ENCODE data around the gene JUP. TPM values are rescaled to one million over a fixed set of nuclear protein-coding genes. Genes with fewer than 3 reads are reported as not detected.

Gene JUP
- total and polyA plus RNA-seq, 4 donors: 35.7 to 64.3 (median 44.7) TPM

GRCh38 chr17:41751288-41751687 lies 35.2 kb downstream of the JUP start:
- Histone ChIP-seq H3K4me3 (ENCODE audit: low read length in 2 of 2) (no peak overlapping the region), H3K9me3 (ENCODE audit: control insufficient read depth, low read length) (no peaks in the 10 kb centered on the region), H3K4me1 (ENCODE audit: control insufficient read depth in 1 of 2, insufficient read depth in 2 of 2, low read length in 2 of 2) (no peaks in the 10 kb centered on the region), H3K27me3 (ENCODE audit: control insufficient read depth in 1 of 2, insufficient read depth in 2 of 2, low read length in 1 of 2) (no peaks in the 10 kb centered on the region), H3K27ac (ENCODE audit: low read depth in 1 of 2, low read length in 2 of 2) (no peak overlapping the region), H3K36me3 (ENCODE audit: control insufficient read depth in 1 of 2, insufficient read depth in 2 of 2, low read length in 1 of 2) (peaks cover 0 to 2% of the 10 kb centered on the region in 2 donors)
- intact Hi-C loops (cut with DNase I): no loop called here
- ATAC-seq (ENCODE audit: low FRiP score) (no peak), DNase-seq (no peak)
- 65 to 80% methylated on average over 3 of the region's 3 CpGs for WGBS, 2 donors

DNA sequence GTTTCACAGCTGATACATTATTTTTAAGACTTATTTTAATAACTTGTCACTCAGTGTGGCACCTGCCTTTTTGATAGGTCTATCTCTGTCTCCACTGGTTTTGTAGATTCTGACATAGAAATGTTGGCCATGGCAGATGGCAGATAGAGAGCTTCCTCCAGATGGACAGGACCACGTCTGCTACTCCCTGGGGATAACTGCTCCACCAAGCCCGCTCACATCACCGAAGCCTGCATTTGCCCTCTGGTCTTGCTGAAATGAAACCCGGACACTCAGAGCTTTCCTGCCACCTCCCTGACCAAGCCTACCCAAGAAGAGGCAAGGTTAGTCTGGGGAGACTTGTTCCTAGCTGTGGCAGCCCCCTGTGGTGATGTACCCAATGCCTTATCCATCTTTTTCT lies 35.6 kb downstream of the JUP start:
- ATAC-seq (ENCODE audit: low FRiP score) (no peak), DNase-seq (no peak)
- no peaks in the 10 kb centered on the region for H3K4me1 ChIP-seq (ENCODE audit: control insufficient read depth in 1 of 2, insufficient read depth in 2 of 2, low read length in 2 of 2)
- H3K36me3 ChIP-seq (ENCODE audit: control insufficient read depth in 1 of 2, insufficient read depth in 2 of 2, low read length in 1 of 2): peaks cover 0 to 2% of the 10 kb centered on the region in 2 donors
- no peak overlapping the region for H3K27ac ChIP-seq (ENCODE audit: low read depth in 1 of 2, low read length in 2 of 2)
- no peak overlapping the region for H3K4me3 ChIP-seq (ENCODE audit: low read length in 2 of 2)
- 71 to 79% methylated on average over 4 of the region's 4 CpGs for WGBS, 2 donors
- intact Hi-C loops (cut with DNase I): no loop called here
- H3K9me3 ChIP-seq (ENCODE audit: control insufficient read depth, low read length): no peaks in the 10 kb centered on the region
- H3K27me3 ChIP-seq (ENCODE audit: control insufficient read depth in 1 of 2, insufficient read depth in 2 of 2, low read length in 1 of 2): no peaks in the 10 kb centered on the region

DNA sequence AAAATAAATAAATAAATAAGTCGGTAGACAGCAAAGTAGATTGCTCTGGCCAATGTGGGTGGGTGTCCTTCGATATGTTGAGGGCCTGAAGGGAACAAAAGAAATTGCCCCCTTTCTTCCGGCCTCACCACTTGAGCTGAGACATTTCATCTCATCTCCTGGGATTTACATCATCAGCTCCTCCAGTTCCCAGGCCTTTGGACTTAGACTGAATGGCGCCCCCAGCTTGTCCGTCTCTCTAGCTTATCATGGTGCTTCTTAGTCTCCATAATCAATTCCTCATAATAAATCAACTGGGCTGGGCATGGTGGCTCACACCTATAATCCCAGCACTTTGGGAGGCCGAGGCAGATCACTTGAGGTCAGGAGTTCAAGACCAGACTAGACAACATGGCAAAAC lies 38.2 kb downstream of the JUP start:
- Histone ChIP-seq H3K4me1 (ENCODE audit: control insufficient read depth in 1 of 2, insufficient read depth in 2 of 2, low read length in 2 of 2) (no peaks in the 10 kb centered on the region), H3K4me3 (ENCODE audit: low read length in 2 of 2) (no peak overlapping the region), H3K36me3 (ENCODE audit: control insufficient read depth in 1 of 2, insufficient read depth in 2 of 2, low read length in 1 of 2) (no peaks in the 10 kb centered on the region), H3K9me3 (ENCODE audit: control insufficient read depth, low read length) (no peaks in the 10 kb centered on the region), H3K27me3 (ENCODE audit: control insufficient read depth in 1 of 2, insufficient read depth in 2 of 2, low read length in 1 of 2) (no peaks in the 10 kb centered on the region), H3K27ac (ENCODE audit: low read depth in 1 of 2, low read length in 2 of 2) (no peak overlapping the region)
- ATAC-seq (ENCODE audit: low FRiP score) (no peak), DNase-seq (no peak)
- WGBS, 2 donors: 84 to 92% methylated on average over 6 of the region's 6 CpGs
- intact Hi-C loops (cut with DNase I): no loop called here

DNA sequence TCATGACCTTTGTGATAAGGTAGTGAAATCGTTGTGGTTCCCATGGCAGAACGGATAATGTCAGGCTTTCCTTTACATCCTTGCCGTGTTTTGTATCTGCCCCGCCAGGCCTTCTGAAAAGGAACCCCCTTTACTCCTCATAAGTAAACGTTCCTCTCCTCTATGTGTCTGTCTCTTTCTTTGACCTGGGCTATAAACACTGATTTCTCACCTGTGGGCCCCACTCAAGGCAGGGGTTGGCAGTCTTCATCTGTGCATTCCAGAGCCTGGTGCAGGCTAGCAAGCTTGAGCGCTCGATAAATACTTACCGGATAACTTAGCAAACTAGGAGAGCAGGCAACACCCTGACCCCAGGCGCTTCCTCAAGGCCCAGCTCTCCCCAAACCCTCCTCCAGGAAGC lies 44.8 kb downstream of the JUP start:
- intact Hi-C loops (cut with DNase I): no loop called here
- whole genome bisulfite sequencing, 2 donors: 86 to 87% methylated on average over 9 of the region's 9 CpGs
- H3K27ac ChIP-seq (ENCODE audit: low read depth in 1 of 2, low read length in 2 of 2): no peak overlapping the region
- H3K4me1 ChIP-seq (ENCODE audit: control insufficient read depth in 1 of 2, insufficient read depth in 2 of 2, low read length in 2 of 2): no peaks in the 10 kb centered on the region
- H3K4me3 ChIP-seq (ENCODE audit: low read length in 2 of 2): no peak overlapping the region
- ATAC-seq (ENCODE audit: low FRiP score): no peak
- no peak for DNase-seq
- no peaks in the 10 kb centered on the region for H3K36me3 ChIP-seq (ENCODE audit: control insufficient read depth in 1 of 2, insufficient read depth in 2 of 2, low read length in 1 of 2)
- H3K9me3 ChIP-seq (ENCODE audit: control insufficient read depth, low read length): no peaks in the 10 kb centered on the region
- no peaks in the 10 kb centered on the region for H3K27me3 ChIP-seq (ENCODE audit: control insufficient read depth in 1 of 2, insufficient read depth in 2 of 2, low read length in 1 of 2)

DNA sequence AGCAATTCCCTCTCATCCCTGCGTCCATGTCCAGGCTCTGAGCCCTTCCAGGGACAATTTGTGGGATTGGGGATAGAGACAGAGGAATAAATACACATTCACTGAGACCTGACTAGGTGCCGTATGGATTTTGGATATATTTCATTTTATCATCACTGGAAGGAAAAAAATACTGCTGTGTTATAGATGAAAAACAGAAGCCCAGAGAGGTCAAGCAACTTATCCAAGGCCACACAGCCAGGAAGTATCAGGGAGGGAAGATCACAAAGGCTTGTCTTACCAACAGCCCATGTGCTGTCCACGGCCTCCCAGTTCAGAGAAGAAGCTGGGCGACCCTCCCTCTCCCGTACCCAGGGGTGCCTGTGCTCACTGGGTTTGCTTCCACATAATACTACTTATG lies 46.0 kb downstream of the JUP start:
- Histone ChIP-seq H3K9me3 (ENCODE audit: control insufficient read depth, low read length) (no peaks in the 10 kb centered on the region), H3K36me3 (ENCODE audit: control insufficient read depth in 1 of 2, insufficient read depth in 2 of 2, low read length in 1 of 2) (no peaks in the 10 kb centered on the region), H3K4me1 (ENCODE audit: control insufficient read depth in 1 of 2, insufficient read depth in 2 of 2, low read length in 2 of 2) (no peaks in the 10 kb centered on the region), H3K4me3 (ENCODE audit: low read length in 2 of 2) (no peak overlapping the region), H3K27me3 (ENCODE audit: control insufficient read depth in 1 of 2, insufficient read depth in 2 of 2, low read length in 1 of 2) (no peaks in the 10 kb centered on the region), H3K27ac (ENCODE audit: low read depth in 1 of 2, low read length in 2 of 2) (no peak overlapping the region)
- WGBS, 2 donors: 89 to 92% methylated on average over 5 of the region's 5 CpGs
- intact Hi-C loops (cut with DNase I): no loop called here
- no peak for DNase-seq
- ATAC-seq (ENCODE audit: low FRiP score): no peak

GRCh38 chr17:41739661-41740352 lies 46.7 kb downstream of the JUP start:
- ATAC-seq (ENCODE audit: low FRiP score) (no peak), DNase-seq (no peak)
- Histone ChIP-seq H3K4me1 (ENCODE audit: control insufficient read depth in 1 of 2, insufficient read depth in 2 of 2, low read length in 2 of 2) (no peaks in the 10 kb centered on the region), H3K36me3 (ENCODE audit: control insufficient read depth in 1 of 2, insufficient read depth in 2 of 2, low read length in 1 of 2) (no peaks in the 10 kb centered on the region), H3K27ac (ENCODE audit: low read depth in 1 of 2, low read length in 2 of 2) (no peak overlapping the region), H3K27me3 (ENCODE audit: control insufficient read depth in 1 of 2, insufficient read depth in 2 of 2, low read length in 1 of 2) (no peaks in the 10 kb centered on the region), H3K9me3 (ENCODE audit: control insufficient read depth, low read length) (no peaks in the 10 kb centered on the region), H3K4me3 (ENCODE audit: low read length in 2 of 2) (no peak overlapping the region)
- intact Hi-C loops (cut with DNase I): loop anchor here in 1 of 2 donors (2.0 kb wide), 1 partner anchor 61 kb away; no protein-coding TSS in a partner anchor
- WGBS, 2 donors: 62 to 64% methylated on average over 9 of the region's 9 CpGs

GRCh38 chr17:41738801-41739112 lies 47.8 kb downstream of the JUP start:
- H3K4me3 ChIP-seq (ENCODE audit: low read length in 2 of 2): no peak overlapping the region
- H3K9me3 ChIP-seq (ENCODE audit: control insufficient read depth, low read length): no peaks in the 10 kb centered on the region
- H3K4me1 ChIP-seq (ENCODE audit: control insufficient read depth in 1 of 2, insufficient read depth in 2 of 2, low read length in 2 of 2): no peaks in the 10 kb centered on the region
- no peak overlapping the region for H3K27ac ChIP-seq (ENCODE audit: low read depth in 1 of 2, low read length in 2 of 2)
- H3K36me3 ChIP-seq (ENCODE audit: control insufficient read depth in 1 of 2, insufficient read depth in 2 of 2, low read length in 1 of 2): no peaks in the 10 kb centered on the region
- 91 to 93% methylated on average over 4 to 5 of the region's 5 CpGs for WGBS, 2 donors
- no peak for ATAC-seq (ENCODE audit: low FRiP score)
- intact Hi-C loops (cut with DNase I): loop anchor here (1.0 to 2.0 kb wide), 2 partner anchors 62 to 63 kb away; no protein-coding TSS in a partner anchor
- H3K27me3 ChIP-seq (ENCODE audit: control insufficient read depth in 1 of 2, insufficient read depth in 2 of 2, low read length in 1 of 2): peaks cover 0 to 3% of the 10 kb centered on the region in 2 donors
- no peak for DNase-seq

DNA sequence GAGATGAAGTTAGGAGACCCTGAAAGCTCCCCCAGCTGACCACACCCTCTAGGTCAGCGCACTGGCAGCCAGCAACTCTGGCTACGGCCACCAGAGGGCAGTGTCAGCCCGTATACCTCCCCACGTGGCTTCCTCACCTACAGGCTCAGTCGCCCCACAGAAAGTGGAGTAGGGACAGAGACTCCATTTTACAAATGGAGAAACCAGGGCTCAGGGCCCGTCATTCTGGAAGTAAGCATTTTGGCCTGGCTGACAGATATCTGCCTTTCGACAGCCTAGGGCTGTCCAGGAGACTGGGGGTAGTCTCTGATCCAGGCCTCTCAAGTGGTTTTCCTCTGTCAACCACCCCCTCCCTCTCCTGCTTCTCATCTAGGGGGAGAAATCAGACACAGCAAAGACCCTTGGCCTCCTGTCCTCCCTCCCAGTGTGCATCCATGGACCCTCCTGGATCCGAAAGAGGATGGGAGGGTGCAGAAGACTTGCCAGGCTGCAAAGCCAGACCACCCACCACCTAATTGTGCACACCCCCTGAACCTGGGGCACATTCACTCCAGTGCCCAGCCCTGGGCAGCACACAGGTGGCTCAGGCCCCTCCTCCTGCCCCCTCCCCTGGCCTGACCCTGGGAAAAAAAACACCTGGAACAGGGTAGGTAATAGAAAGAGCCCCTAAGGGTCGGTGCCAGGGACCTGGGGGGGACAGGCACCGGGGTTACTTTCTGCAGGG lies 48.3 kb downstream of the JUP start:
- Histone ChIP-seq H3K36me3 (ENCODE audit: control insufficient read depth in 1 of 2, insufficient read depth in 2 of 2, low read length in 1 of 2) (no peaks in the 10 kb centered on the region), H3K4me1 (ENCODE audit: control insufficient read depth in 1 of 2, insufficient read depth in 2 of 2, low read length in 2 of 2) (no peaks in the 10 kb centered on the region), H3K27me3 (ENCODE audit: control insufficient read depth in 1 of 2, insufficient read depth in 2 of 2, low read length in 1 of 2) (peaks cover 0 to 3% of the 10 kb centered on the region in 2 donors), H3K9me3 (ENCODE audit: control insufficient read depth, low read length) (no peaks in the 10 kb centered on the region), H3K4me3 (ENCODE audit: low read length in 2 of 2) (no peak overlapping the region), H3K27ac (ENCODE audit: low read depth in 1 of 2, low read length in 2 of 2) (no peak overlapping the region)
- DNase-seq (peak; percentile 79 to 92), ATAC-seq (ENCODE audit: low FRiP score) (peak; percentile 88)
- 31 to 32% methylated on average over 10 of the region's 10 CpGs for WGBS, 2 donors
- intact Hi-C loops (cut with DNase I): loop anchor here (1.0 to 2.0 kb wide), 2 partner anchors 63 kb away; no protein-coding TSS in a partner anchor

DNA sequence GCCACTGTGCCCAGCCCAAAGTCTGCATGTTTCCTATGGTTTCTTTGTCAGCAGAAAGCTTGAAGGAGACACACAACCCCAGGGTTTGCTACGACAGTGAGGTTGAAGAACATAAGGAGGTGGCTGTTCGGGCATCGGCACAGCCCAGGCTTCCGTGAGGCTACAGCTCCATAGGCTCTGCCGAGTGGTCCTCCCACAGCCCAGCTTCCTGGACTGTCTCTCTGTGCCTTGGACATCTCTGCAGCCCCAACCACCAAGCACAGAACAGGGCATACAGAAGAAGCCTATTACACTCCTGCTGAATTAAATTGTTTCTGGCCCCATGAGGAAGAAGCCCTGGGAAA lies 48.9 kb downstream of the JUP start:
- intact Hi-C loops (cut with DNase I): loop anchor here (1.0 to 2.0 kb wide), 2 partner anchors 63 to 64 kb away; no protein-coding TSS in a partner anchor
- WGBS, 2 donors: 25 to 33% methylated on average over 5 of the region's 5 CpGs
- Histone ChIP-seq H3K36me3 (ENCODE audit: control insufficient read depth in 1 of 2, insufficient read depth in 2 of 2, low read length in 1 of 2) (no peaks in the 10 kb centered on the region), H3K4me1 (ENCODE audit: control insufficient read depth in 1 of 2, insufficient read depth in 2 of 2, low read length in 2 of 2) (no peaks in the 10 kb centered on the region), H3K4me3 (ENCODE audit: low read length in 2 of 2) (no peak overlapping the region), H3K27me3 (ENCODE audit: control insufficient read depth in 1 of 2, insufficient read depth in 2 of 2, low read length in 1 of 2) (peaks cover 0 to 3% of the 10 kb centered on the region in 2 donors), H3K9me3 (ENCODE audit: control insufficient read depth, low read length) (no peaks in the 10 kb centered on the region), H3K27ac (ENCODE audit: low read depth in 1 of 2, low read length in 2 of 2) (no peak overlapping the region)
- DNase-seq: no peak
- no peak for ATAC-seq (ENCODE audit: low FRiP score)

Measured in aorta (tissue), 5 donors.